SK-N-SH treated with all-trans-retinoic acid at 6 μM for 48 hours (cell line): Measurements from ENCODE around the gene ITPR3.
"Not testable (repeated sequence)": the region's sequence is repeated elsewhere in the genome, so short reads cannot be mapped to it uniquely, and the experiment has no call there.

Experiments
- ISL1 ChIP-seq: fragments of 250-450 bp; sonication (Bioruptor Pico); IDR thresholded peaks from 2 replicates; pipeline ENCODE4 v2.1.2; 2022; ENCODE audit warnings: mild to moderate bottlenecking, moderate library complexity
- OSR1 ChIP-seq: fragments of 250-450 bp; sonication (Bioruptor Pico); IDR thresholded peaks from 2 replicates; pipeline ENCODE4 v1.8.0; 2022; ENCODE audit warnings: moderate library complexity, mild to moderate bottlenecking, inconsistent platforms
- PATZ1 ChIP-seq: fragments of 250-450 bp; sonication (Bioruptor Pico); IDR thresholded peaks from 2 replicates; pipeline ENCODE4 v1.8.0; 2020; ENCODE audit warnings: mild to moderate bottlenecking, moderate library complexity, borderline replicate concordance
- PPARA ChIP-seq: fragments of 250-450 bp; sonication (Bioruptor Pico); IDR thresholded peaks from 2 replicates; pipeline ENCODE4 v1.5.0; 2020; ENCODE audit warnings: mild to moderate bottlenecking, borderline replicate concordance
- RARB ChIP-seq: fragments of 250-450 bp; sonication (Bioruptor Pico); IDR thresholded peaks from 2 replicates; pipeline ENCODE4 v1.8.0; 2021; ENCODE audit warnings: mild to moderate bottlenecking, moderate library complexity
- SNAI2 ChIP-seq: fragments of 250-450 bp; sonication (Bioruptor Pico); IDR thresholded peaks from 2 replicates; pipeline ENCODE4 v1.5.0; 2020; ENCODE audit warnings: mild to moderate bottlenecking, moderate library complexity
- TCF4 ChIP-seq: fragments of 250-450 bp; sonication (Bioruptor Pico); IDR thresholded peaks from 2 replicates; pipeline ENCODE4 v1.8.0; 2021; ENCODE audit warnings: mild to moderate bottlenecking, moderate library complexity, borderline replicate concordance
- ZC3H10 ChIP-seq: fragments of 250-450 bp; sonication (Bioruptor Pico); IDR thresholded peaks from 2 replicates; pipeline ENCODE4 v1.5.1; 2021; ENCODE audit warnings: mild to moderate bottlenecking, moderate library complexity
- ZFP3 ChIP-seq: fragments of 250-450 bp; sonication (Bioruptor Pico); IDR thresholded peaks from 2 replicates; pipeline ENCODE4 v1.5.0; 2020; ENCODE audit warnings: mild to moderate bottlenecking, moderate library complexity
- ZFP30 ChIP-seq: fragments of 450-650 bp; formaldehyde crosslinking; IDR thresholded peaks from 2 replicates; pipeline ENCODE4 v1.5.0; 2022; ENCODE audit warnings: mild to moderate bottlenecking, moderate library complexity
- ZNF565 ChIP-seq: fragments of 450-650 bp; formaldehyde crosslinking; conservative IDR thresholded peaks from 2 replicates; pipeline ENCODE4 v1.5.0; 2020; ENCODE audit warnings: low read depth, mild to moderate bottlenecking, moderate library complexity
- ZNF70 ChIP-seq: fragments of 450-650 bp; formaldehyde crosslinking; IDR thresholded peaks from 2 replicates; pipeline ENCODE4 v1.5.0; 2020; ENCODE audit warnings: mild to moderate bottlenecking, moderate library complexity
- ZNF8 ChIP-seq: fragments of 450-650 bp; formaldehyde crosslinking; IDR thresholded peaks from 2 replicates; pipeline ENCODE4 v1.5.0; 2020; ENCODE audit warnings: mild to moderate bottlenecking, moderate library complexity
- TF ChIP-seq, protein P1 (sequence below): fragments of 250-450 bp; sonication (Bioruptor Pico); IDR thresholded peaks from 2 replicates; pipeline ENCODE4 v1.5.1; 2020; ENCODE audit warnings: low read depth, mild to moderate bottlenecking, moderate library complexity

- not testable (repeated sequence) for TF ChIP-seq ZC3H10 (CRISPR knock-in tag); PATZ1 (CRISPR knock-in tag); TCF4 (CRISPR knock-in tag); ZNF70 (CRISPR knock-in tag); ZFP30 (CRISPR knock-in tag); ZFP3; OSR1 (CRISPR knock-in tag); ZNF8 (CRISPR knock-in tag); SNAI2; RARB (CRISPR knock-in tag); ISL1 (CRISPR knock-in tag); ZNF565 (CRISPR knock-in tag); PPARA (CRISPR knock-in tag)
- TF ChIP-seq, protein P1, sequence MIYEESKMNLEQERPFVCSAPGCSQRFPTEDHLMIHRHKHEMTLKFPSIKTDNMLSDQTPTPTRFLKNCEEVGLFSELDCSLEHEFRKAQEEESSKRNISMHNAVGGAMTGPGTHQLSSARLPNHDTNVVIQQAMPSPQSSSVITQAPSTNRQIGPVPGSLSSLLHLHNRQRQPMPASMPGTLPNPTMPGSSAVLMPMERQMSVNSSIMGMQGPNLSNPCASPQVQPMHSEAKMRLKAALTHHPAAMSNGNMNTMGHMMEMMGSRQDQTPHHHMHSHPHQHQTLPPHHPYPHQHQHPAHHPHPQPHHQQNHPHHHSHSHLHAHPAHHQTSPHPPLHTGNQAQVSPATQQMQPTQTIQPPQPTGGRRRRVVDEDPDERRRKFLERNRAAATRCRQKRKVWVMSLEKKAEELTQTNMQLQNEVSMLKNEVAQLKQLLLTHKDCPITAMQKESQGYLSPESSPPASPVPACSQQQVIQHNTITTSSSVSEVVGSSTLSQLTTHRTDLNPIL (CRISPR knock-in tag): not testable (repeated sequence)
These were observed 24.2 kb upstream of the ITPR3 start for GRCh38 chr6:33596894-33597293.
